ENCODE results near the gene ATP11A. TPM values are rescaled to one million over a fixed set of nuclear protein-coding genes. Genes with fewer than 3 reads are reported as not detected.

The ATP11A gene
- total and polyA plus RNA-seq, 10 of the 15 experiments (the other 5 are each of a cell fraction or from before 2014, with no cell fraction given): 1.4 to 69.6 (median 14.4) TPM

DNA sequence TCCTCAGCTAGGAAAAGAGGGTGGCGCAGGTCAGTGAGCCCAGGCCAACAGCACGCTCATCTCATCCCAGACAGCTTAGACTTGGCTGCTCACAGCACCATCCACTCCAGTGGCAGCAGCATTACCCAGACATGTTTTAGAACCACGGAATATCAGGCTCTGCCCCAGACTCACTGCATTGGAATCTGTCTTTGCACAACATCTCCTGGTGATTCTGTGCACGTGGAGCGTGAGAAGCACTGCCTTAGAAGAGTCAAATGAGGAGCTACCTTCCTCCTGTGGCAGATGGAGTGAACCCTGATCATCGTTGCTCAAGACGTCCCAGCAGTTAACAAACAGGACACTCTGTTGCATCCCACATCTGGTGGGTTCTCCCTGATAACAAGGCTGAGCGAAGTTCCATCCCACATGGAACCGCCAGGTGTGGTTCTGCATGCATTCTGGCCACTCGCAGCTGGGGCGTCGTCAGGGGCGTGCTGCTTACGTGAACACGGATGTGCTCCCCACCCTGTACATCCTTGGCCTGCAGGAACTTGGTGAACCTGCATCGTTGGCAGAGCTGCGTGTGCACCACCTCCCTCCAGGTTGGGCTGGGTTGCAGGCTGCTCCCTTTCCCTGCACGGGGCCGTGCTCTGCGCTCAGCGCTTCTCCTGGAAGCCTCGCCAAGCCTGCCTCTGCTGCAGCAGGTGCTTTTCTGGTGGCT is 25.2 kb upstream of the ATP11A start (continued):
- TF ChIP-seq, protein P1, sequence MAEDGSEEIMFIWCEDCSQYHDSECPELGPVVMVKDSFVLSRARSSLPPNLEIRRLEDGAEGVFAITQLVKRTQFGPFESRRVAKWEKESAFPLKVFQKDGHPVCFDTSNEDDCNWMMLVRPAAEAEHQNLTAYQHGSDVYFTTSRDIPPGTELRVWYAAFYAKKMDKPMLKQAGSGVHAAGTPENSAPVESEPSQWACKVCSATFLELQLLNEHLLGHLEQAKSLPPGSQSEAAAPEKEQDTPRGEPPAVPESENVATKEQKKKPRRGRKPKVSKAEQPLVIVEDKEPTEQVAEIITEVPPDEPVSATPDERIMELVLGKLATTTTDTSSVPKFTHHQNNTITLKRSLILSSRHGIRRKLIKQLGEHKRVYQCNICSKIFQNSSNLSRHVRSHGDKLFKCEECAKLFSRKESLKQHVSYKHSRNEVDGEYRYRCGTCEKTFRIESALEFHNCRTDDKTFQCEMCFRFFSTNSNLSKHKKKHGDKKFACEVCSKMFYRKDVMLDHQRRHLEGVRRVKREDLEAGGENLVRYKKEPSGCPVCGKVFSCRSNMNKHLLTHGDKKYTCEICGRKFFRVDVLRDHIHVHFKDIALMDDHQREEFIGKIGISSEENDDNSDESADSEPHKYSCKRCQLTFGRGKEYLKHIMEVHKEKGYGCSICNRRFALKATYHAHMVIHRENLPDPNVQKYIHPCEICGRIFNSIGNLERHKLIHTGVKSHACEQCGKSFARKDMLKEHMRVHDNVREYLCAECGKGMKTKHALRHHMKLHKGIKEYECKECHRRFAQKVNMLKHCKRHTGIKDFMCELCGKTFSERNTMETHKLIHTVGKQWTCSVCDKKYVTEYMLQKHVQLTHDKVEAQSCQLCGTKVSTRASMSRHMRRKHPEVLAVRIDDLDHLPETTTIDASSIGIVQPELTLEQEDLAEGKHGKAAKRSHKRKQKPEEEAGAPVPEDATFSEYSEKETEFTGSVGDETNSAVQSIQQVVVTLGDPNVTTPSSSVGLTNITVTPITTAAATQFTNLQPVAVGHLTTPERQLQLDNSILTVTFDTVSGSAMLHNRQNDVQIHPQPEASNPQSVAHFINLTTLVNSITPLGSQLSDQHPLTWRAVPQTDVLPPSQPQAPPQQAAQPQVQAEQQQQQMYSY (CRISPR knock-in tag; IDR thresholded peaks at IDR 0.05): no peak
- no peak for TF ChIP-seq CREM (IDR thresholded peaks at IDR 0.05; ENCODE audit: low read depth)
- no peak for TF ChIP-seq KLF5 (IDR thresholded peaks at IDR 0.05; ENCODE audit: partially characterized antibody)
- no peak for TF ChIP-seq ZNF274 (IDR thresholded peaks at IDR 0.05; ENCODE audit: insufficient read depth, insufficient read length)
- no peak for TF ChIP-seq FOXK2 (IDR thresholded peaks at IDR 0.05)
- no peak for TF ChIP-seq CBX3 (IDR thresholded peaks at IDR 0.05; ENCODE audit: borderline replicate concordance, low read depth)
- no peak for TF ChIP-seq GATAD2B (conservative IDR thresholded peaks at IDR 0.05; ENCODE audit: low read depth)

DNA sequence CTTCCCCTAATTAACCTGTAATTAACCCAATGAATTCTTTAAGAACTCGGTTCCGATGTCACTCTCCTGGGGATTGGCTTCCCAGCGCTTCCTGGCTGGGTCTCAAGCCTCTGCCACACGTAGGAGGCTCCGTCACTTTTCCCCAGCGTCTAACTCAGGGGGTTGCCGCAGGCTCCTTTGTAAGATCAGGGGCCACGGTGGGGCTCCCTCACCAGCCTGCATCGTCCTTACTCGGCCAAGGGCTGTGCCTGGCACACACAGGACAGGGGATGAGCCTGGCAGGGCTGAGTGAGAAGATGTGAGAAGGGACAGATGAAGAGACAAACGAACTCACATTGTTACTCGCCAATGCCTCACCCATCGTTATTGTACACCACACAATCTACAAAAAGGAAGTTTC is 20.9 kb upstream of the ATP11A start:
- ChIA-PET RAD21 (ENCODE audit: unreplicated experiment) (no interaction called here), SMC1A (ENCODE audit: uncharacterized antibody, unreplicated experiment) (no interaction called here), POLR2A (no interaction called here), CTCF (no interaction called here)
- BruUV-seq (replicated peaks): no TSS peak
- in situ Hi-C loops (cut with MboI): no loop called here
- WGBS (ENCODE audit: insufficient coverage, insufficient replicate concordance, low lambda C conversion rate, missing lambda C conversion rate): 47% methylated on average over 13 of the region's 13 CpGs
- H3K9ac ChIP-seq (ENCODE audit: control insufficient read depth, insufficient read depth, low read length): no peak overlapping the region
- no peaks in the 10 kb centered on the region for H3K79me2 ChIP-seq (ENCODE audit: control insufficient read depth, insufficient read depth, low read length)
- no peaks in the 10 kb centered on the region for H4K20me1 ChIP-seq (ENCODE audit: control insufficient read depth, insufficient read depth)
- no peak for ATAC-seq
- H3K4me1 ChIP-seq (ENCODE audit: control insufficient read depth, insufficient read depth, low read length): no peaks in the 10 kb centered on the region
- intact Hi-C loops (cut with micrococcal nuclease; ENCODE audit: unreplicated experiment): no loop called here
- TF ChIP-seq SIN3A (IDR thresholded peaks at IDR 0.05; ENCODE audit: low read depth, low read length) (no peak), IRF4 (IDR thresholded peaks at IDR 0.05; ENCODE audit: low read depth, low read length) (no peak), NR2C1 (IDR thresholded peaks at IDR 0.05) (no peak), SUPT20H (IDR thresholded peaks at IDR 0.05; ENCODE audit: borderline replicate concordance, control insufficient read depth, low read depth, low read length) (no peak), TCF3 (IDR thresholded peaks at IDR 0.05; ENCODE audit: borderline replicate concordance, insufficient read depth, low read depth, low read length) (no peak), LARP7 (IDR thresholded peaks at IDR 0.05) (no peak), GATAD2B (conservative IDR thresholded peaks at IDR 0.05; ENCODE audit: low read depth) (no peak), NR2F1 (conservative IDR thresholded peaks at IDR 0.05) (no peak), DPF2 (IDR thresholded peaks at IDR 0.05) (no peak), POLR2A (IDR thresholded peaks at IDR 0.05; ENCODE audit: low read depth, low read length) (no peak), SIX5 (IDR thresholded peaks at IDR 0.05; ENCODE audit: low read depth, low read length, severe bottlenecking) (no peak)
- TF ChIP-seq, protein P2, sequence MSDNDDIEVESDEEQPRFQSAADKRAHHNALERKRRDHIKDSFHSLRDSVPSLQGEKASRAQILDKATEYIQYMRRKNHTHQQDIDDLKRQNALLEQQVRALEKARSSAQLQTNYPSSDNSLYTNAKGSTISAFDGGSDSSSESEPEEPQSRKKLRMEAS (IDR thresholded peaks at IDR 0.05; ENCODE audit: low read depth, low read length): no peak
- TF ChIP-seq, protein P3, sequence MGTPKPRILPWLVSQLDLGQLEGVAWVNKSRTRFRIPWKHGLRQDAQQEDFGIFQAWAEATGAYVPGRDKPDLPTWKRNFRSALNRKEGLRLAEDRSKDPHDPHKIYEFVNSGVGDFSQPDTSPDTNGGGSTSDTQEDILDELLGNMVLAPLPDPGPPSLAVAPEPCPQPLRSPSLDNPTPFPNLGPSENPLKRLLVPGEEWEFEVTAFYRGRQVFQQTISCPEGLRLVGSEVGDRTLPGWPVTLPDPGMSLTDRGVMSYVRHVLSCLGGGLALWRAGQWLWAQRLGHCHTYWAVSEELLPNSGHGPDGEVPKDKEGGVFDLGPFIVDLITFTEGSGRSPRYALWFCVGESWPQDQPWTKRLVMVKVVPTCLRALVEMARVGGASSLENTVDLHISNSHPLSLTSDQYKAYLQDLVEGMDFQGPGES (IDR thresholded peaks at IDR 0.05): no peak
- DNase-seq (ENCODE audit: low read depth, low spot score): no peak
- no peaks in the 10 kb centered on the region for H3K36me3 ChIP-seq (ENCODE audit: control insufficient read depth in 2 of 2, insufficient read depth in 2 of 2, low read length in 1 of 2)
- no peaks in the 10 kb centered on the region for H3K27me3 ChIP-seq (replicated peaks in 1 of 2; ENCODE audit: control insufficient read depth in 2 of 2, insufficient read depth in 2 of 2, low read length in 1 of 2)
- H3K4me3 ChIP-seq: no peak overlapping the region
- H3K4me2 ChIP-seq (ENCODE audit: control insufficient read depth, insufficient read depth): no peak overlapping the region
- no peak overlapping the region for H3K27ac ChIP-seq (ENCODE audit: control insufficient read depth, insufficient read depth)
- H2AFZ ChIP-seq (ENCODE audit: control insufficient read depth, low read depth, low read length): no peak overlapping the region
- FAIRE-seq: no peak
- H3K9me3 ChIP-seq (replicated peaks; ENCODE audit: control insufficient read depth, insufficient read depth, low read length): no peaks in the 10 kb centered on the region; the same call in 2 of the 3 replicates

Data from GM12878 (cell line).